HG03432 (cell line): ENCODE results near the gene METTL23.

Experiments used
- ATAC-seq: cut with Tn5 transposase; IDR thresholded peaks from one replicate; pipeline ENCODE4 v1.9.1; 2021; ENCODE audit warnings: mild to moderate bottlenecking, moderate library complexity; ENCODE audit not compliant: unreplicated experiment

The METTL23 gene, protein sequence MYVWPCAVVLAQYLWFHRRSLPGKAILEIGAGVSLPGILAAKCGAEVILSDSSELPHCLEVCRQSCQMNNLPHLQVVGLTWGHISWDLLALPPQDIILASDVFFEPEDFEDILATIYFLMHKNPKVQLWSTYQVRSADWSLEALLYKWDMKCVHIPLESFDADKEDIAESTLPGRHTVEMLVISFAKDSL

DNA sequence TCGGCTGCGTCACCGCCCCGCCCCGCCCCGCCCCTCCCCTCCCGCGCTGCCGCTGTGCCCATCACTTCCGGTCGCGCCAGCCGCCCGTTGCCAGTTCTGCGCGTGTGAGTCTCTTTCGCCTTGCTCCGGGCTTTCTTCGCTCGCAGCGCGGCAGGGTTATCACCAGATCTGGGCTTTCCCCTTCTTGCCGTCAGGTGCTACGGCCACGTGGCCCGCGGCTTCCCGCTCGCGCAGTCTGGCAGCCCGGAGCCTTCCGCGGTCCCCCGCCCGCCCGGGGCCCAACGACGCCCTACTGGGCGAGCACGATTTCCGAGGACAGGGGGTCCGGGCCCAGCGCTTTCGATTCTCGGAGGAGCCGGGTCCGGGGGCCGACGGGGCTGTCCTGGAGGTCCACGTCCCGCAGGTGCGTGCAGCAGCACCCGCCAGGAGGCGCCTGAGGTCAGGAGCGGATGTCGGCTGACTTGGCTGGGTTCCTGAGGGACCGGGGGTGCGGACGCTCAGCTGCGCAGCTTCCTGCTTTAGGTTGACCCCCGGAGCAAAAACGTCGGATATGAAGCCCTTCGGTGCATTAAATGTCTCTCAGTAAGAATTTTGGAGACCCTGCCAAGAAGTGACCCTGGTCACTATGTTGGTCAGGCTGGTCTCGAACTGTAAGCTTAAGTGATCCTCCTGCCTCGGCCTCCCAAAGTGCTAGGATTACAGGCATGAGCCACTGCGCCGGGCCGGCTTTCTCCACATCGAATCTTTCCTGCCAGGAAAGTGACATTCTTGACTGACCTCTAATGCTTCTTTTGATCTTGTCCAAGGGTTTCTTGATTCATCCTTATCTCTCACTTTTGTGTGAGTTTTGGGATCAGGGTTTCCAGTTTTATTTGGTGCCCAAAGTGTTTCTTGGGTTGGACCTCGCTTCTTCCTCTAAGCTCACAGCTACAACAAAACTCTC is at the start of gene METTL23:
Gene METTL23 (plus strand): TSS at position 64 of the 943 bp plus-strand sequence. CDS start 2,872 bp downstream, outside the sequence.
- ATAC-seq = peak; percentile 58

DNA sequence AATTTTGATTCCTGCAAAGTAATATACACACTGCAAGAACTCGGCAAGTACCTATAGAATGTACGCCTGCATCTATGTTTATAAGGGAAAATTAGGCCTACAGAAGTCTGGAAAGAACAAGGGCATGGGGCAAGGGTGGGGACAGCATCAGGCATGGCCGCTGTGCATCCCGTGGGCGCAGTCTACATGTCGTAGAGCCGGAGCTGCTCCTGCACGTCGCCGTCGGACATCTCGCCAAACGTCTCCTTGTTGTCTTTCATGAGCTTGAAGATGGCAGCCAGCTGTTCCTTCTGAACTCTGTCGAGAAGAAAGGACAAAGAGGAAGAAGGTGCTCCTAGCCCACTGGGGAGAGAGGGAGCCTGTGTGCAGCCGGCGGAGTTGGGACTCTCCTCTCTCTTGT is 49.2 kb upstream of the METTL23 start:
- ATAC-seq = no peak

DNA sequence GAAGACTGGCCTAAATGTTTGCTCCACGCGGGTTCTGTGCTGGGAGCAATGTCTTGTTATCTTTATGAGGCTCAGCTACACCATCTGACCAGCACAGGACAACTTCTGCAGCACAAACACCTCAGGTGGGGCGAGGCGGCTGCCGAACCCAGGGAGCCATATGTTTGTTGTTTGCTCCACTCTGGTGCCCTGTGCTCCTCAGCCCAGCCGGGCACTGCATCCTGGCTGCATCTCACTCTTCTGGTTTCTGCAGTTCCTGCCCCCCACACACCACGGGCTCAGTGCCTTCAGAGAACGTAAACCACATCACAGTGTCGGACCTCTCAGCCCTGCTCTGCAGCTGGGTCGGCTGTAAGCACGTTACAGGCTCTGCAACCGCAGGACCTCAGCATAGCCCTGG is 48.3 kb upstream of the METTL23 start:
- no peak for ATAC-seq

DNA sequence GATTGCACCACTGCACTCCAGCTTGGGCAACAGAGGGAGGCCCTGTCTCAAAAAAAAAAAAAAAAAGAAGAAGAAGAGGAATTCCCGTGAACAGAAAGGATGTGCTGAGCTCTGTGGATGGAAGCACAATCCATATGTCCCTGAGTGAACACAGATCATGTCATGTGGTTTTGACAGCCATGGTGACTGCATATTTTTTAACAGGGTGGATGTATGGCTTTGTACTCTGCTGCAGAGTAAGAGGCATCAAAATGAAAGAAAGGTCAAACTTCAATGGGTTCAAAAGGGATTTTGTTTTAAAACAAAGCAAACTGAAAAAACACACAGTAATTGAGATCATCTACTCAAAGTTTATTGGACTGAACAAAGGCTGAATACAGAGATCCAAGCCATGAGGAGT is 47.4 kb upstream of the METTL23 start:
- no peak for ATAC-seq

DNA sequence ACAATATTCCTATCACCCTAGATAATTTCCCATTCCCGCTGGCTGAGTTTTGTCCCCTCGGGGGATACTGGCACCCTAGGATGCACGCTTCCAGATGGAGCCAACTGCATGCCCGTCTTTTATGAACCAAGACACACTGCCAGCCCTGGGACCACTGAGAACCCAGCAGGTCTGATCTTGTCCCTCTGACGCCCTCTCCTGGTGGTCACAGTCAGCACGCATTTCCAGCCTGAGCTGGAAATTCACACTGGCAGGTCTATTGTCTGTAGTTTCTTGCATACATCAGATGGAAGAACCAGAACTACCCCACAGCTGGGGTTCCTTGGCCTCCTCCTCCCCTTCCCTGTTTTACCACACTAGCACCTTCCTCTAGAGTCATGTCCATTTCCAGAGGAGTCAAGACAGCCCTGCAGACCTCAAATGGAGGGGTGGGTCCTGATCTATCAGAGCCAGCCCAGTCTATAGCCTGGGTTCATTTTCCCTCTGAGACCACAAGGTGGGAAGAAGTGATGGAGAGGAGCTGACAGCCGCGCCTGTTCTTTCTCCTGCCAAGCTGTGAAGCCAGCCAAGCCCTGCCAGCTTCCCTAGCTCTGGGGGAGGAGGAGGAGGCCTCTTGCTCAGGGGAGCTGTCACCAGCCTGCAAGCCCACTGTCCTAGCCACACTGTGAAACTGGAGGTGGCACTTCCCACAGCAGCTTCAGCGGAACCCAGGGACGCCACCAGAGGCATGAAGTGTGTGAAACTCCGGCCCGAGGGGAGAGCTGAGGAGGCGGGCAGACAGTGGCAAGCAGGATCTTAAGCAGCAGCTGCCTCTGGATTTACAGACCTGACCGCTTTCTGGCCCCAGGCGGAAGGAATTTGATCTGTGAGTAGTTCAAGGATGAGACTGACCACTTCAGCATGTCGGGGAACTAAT is 45.2 kb upstream of the METTL23 start:
- no peak for ATAC-seq

DNA sequence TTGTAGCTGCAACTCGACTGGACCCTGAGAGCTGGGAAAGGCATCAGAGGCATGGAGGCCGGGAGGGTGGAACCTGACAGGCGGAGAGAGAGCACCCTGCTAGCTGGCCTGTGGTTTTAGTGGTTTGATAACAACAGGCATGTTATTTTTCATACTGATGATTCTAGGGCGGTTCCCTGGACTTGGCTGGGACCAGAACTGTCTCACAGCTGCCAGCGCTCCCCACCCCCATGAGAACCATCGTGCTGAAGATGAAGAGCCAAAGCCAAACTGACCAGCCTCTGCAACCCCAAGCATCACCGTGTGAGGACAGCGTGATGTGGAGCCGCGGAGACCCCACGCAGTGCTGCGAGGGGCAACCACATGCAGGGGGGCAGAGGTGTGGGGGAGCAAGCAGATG is 44.3 kb upstream of the METTL23 start:
- ATAC-seq = no peak

DNA sequence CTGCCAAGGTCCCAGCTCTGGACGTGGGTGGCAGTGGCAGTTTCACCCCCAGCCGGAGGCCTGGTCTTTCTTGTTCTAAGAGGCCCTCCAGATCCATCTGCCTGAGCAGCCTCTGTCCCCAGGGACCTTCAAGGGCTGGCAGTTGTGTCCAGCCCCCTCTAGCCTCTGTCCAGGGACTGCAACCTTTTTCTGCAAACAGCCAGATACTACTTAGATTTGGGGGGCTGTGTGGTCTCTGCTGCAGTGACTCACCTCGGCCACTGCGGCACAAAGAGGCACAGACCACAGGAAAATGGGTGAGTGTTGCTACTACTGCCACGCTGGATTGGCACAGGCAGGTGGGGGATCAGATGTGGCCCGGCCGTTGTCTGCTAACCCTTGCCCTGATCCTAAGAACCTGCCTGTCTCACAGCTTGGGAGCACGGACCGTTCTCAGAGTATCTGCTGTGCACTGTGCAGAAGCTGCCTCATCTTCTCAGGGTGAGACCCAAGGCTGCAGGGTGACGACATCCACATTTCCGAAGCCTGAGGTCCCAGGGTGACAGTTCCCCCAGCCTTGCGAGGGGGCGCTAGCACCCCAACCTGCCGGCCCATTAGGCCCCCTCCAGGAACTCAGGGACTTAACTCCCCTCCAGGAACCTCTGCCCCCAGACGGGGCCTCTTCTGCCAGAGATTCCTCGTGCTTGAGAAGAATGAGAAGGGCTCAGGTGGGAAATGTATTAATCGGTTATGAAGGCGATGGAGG is 43.5 kb upstream of the METTL23 start:
- ATAC-seq = no peak

DNA sequence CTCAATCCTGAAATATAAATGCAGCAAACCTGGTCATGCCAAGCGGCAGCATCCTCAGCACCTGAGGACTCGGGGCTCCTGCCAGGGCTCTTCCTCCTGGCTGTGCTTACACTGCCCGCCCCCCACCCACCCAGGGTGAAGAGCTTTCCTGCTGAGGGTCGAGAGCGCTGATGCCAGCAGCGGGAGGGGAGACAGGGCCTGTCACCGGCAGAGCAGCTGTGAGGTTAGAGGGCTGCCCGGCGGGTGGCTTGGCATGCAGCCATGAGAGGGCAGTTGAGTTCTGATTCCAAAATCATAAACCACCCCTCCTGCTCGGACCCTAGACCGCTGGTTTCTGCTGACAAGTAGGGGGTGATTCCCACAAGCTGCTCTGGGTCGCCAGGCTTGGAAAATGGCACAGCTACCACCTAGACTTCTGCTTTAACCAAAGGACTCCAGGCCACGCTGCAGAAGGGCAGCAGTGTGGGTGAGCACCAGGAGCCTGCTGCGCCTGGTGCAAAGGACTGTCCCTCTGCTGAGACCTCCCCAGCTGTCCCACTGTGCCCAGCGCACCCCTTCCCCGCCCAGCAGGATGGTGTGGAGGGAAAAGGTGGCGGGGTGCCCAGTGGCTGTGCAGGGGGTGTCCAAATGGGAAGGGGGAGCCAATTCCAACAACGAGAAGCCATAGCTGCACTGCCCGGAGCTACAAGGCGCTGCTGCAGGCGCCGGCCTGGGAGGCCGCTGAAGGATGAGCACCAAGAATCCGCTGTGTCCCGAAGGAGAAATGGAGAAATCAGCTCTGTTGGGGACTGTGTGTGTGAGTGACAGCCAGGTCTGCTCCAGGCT is 42.5 kb upstream of the METTL23 start:
- ATAC-seq = no peak

DNA sequence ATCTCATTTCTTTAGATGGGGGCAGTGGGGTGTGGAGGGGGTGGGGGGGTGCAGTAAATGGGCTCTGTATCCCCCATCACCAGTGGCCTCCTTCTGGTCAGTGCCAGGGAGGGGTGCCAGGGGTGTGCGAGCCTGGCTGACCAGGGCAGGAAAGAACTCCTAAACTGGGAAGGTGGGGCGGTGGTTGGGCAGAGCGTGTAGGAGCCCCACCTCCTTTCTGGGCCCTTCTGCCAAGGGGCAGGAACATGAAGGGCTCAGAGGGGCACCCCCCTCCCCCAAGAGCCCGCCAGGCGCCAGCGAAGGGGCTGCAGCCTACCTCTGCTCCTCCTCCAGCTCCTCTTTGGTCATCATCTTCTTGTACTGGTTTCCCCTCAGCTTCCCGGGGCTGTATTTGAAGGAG is 41.9 kb upstream of the METTL23 start:
- ATAC-seq = no peak

DNA sequence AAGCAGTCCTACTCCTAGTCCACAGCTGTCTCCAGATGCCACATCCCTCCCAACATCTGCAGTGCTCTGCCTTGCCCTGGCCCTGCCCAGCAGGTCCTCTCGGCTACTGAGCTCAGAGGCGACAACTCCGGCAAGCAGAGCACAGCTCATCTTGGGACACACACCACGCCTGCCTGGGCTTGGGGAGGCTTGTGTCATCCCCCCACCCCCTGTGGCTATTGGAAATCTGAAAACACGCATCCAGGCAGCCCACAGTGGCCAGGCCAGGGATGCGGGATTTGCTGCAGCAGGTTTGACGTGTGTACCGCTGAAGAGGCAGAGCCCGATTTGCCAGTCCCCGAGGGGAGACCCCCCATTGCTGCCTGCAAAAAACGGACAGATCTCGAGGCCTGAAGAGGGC is 41.3 kb upstream of the METTL23 start:
- no peak for ATAC-seq

DNA sequence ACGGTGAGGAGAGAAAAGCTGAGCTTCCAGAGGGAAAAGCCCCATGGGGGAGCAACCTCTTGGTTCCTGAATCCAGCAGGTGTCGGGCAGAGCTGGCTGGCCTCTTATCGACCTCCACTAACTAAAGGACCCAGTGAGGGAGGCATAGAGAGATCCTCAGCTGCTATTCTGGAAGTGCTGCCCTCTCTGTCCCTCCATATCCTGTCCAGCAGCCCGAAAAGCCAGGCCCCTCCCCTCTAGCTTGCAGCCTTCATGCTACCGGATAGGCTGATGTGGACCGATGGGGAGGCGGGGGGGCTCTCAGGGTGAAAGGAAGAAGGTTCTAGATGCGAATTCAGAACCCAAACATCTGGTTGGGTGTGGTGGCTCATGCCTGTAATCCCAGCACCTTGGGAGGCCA is 40.8 kb upstream of the METTL23 start:
- no peak for ATAC-seq

DNA sequence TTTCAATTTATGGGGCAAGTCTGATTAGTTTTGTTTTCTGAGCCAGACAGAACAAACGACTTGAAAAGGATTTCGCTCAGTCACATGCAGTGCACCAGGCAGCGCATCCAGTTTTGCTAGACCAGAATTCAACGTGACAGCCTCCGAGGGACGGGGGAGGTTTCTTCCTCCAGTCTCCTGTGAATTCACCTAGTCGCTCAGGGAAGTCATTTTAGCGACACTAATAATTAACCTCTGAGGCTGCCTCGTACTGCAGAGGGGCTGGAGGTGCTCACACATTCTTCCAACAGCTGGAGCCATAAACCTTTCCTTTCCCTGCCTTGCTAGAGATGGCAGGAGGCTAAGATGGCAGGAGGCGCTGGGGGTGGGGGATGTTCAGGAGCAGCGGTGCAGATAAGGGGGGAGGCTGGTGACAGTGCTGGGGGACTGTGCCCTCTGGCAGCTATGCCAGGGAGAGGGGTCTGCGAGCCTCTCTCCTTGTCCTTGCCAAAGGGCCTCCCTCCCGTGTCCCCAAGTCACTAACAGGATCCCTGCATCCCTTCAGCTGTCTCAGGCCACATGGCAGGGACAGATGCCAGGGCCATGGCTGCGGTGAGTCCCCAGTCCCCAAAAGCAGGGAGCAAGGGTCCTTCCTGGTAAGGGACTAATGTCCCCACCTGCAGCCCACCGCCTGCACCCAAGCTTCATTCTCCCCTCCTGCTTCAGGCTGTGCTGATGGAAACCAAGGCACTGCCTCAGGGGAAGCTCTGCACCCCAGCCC is 39.9 kb upstream of the METTL23 start:
- no peak for ATAC-seq

DNA sequence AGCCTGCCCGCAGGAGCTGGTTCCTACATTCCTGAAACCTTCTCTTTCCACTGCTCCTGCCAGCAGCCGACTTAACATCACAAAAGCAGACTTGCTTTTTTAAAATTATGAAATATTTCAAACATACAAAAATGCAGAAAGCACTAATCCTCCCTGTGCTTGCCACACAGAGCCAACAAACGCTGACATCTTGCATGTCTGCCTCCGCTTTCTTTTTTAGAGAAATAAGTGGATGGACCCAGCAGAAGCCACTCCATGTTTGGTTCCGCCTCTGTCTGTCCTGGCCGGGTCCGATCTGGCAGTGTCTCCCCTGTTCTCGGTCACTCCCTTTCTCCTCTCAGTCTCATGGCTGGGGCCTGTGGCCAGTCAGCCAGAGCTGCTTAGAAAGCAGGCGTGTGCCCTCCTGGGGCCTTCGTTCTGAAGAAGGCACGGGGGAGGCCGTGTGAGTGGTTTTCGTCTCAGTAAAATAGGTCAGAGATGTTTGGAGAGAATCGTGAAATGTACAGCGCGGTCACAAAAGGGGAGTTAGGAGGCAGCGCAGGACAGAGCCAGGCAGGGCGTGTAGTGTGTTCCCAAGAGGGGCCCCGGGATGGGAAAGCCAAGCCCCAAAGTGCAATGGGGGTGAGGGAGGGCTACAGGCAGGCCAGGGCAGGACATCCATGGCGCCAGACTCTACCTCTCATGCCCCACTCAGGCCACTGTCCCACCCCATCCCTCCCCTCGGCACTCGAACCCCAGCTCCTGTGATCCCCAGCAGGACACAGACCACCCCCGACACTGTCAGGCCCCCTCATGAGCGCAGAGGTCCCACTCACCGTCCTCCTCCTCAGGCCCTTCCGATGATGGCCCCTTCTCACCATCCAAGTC is 39.1 kb upstream of the METTL23 start:
- ATAC-seq = no peak

DNA sequence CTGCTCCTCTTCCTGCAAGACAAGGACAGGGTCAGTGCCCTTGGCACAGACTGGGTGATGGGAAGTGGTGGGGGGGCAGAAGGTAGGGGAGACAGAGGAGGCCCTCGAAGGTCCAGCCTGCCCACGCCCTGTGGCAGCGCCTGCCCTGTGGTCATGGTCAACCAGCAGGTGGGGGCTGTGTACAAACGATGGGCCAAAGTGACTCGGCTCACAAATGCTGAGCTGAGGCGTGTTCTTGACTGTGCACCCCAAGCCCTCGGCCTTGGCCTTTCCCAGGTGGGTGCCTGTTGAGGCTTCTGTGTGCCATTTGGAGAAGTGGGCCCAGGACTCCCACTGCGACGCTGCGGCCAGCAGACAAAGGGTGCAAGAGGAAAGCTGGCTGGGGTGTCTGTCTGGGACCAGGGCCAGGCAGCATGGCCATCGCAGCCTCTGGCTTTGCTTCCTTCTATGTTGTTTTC is 38.4 kb upstream of the METTL23 start:
- no peak for ATAC-seq

DNA sequence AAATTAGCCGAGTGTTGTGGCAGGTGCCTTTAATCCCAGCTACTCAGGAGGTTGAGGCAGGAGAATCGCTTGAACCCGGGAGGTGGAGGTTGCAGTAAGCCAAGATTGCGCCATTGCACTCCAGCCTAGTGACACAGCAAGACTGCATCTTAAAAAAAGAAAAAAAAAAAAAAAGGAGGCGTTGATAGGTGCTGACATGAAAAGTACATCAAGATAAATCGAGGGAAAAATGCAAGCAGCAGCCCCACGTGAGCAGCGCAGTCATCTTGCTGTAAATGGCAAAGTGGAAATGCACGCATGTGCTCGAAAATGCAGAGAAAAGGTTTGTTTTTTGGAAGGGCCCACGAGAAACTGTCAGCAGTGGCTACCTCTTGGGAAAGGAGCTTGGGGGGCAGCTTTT is 36.8 kb upstream of the METTL23 start:
- no peak for ATAC-seq

DNA sequence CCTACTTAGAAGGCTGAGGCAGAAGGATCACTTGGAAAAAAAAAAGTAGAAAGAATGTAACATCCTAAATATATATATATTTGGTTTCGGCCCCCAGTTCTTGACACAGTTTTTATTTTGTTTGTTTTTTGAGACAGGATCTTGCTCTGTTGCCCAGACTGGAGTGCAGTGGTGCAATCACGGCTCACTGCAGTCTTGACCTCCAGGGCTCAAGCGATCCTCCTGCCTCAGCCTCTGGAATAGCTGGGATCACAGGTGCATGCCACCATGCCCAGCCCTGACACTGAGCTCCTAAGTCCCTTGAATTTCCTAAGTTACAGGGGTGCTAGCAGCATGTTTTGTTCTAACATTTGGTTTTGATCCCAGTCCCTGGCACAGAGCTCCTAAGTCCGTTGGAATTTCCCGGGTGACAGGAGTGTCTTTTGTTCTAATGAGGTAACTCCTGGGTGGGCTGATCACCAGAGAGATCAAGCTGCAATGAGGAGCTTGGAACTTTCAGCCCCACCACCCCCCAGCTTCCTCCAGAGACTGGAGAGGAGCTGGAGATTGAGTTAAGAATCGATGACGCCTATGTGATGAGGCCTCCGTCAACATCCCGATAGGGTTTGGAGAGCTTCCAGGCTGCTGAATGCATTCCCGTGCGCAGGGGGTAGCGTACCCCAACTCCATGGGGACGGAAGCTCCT is 35.9 kb upstream of the METTL23 start:
- no peak for ATAC-seq
